DND-41 (cell line): ENCODE measurements around the gene GGT1.

Source experiments
- CTCF ChIP-seq: IDR thresholded peaks from 2 replicates; pipeline ENCODE4 v1.5.1; 2012; ENCODE audit warnings: borderline replicate concordance, low read length, moderate library complexity, mild to moderate bottlenecking; ENCODE audit not compliant: poor library complexity, severe bottlenecking; ENCODE audit errors: extremely low read depth
- EZH2 ChIP-seq: IDR thresholded peaks from 3 replicates; pipeline ENCODE4 v1.6.1; 2012; ENCODE audit warnings: borderline replicate concordance, low read depth, mild to moderate bottlenecking, moderate library complexity, low read length, inconsistent platforms; ENCODE audit not compliant: severe bottlenecking

GRCh38 chr22:24587251-24587650 is 15.7 kb upstream of the GGT1 start:
- TF ChIP-seq CTCF: no peak
- TF ChIP-seq EZH2: no peak
